ENCODE data around the gene MLN. TPM values are rescaled to one million over a fixed set of nuclear protein-coding genes. Genes with fewer than 3 reads are reported as not detected.

The MLN gene
- total and polyA plus RNA-seq, 2 experiments from 2014 or later: not detected

GRCh38 chr6:33749401-33749800 lies 54.4 kb downstream of the MLN start (continued):
- no peak for TF ChIP-seq CREB1 (CRISPR knock-in tag; IDR thresholded peaks at IDR 0.05; ENCODE audit: low read depth)
- TF ChIP-seq ETS1 (IDR thresholded peaks at IDR 0.05): no peak
- TF ChIP-seq, protein P1, sequence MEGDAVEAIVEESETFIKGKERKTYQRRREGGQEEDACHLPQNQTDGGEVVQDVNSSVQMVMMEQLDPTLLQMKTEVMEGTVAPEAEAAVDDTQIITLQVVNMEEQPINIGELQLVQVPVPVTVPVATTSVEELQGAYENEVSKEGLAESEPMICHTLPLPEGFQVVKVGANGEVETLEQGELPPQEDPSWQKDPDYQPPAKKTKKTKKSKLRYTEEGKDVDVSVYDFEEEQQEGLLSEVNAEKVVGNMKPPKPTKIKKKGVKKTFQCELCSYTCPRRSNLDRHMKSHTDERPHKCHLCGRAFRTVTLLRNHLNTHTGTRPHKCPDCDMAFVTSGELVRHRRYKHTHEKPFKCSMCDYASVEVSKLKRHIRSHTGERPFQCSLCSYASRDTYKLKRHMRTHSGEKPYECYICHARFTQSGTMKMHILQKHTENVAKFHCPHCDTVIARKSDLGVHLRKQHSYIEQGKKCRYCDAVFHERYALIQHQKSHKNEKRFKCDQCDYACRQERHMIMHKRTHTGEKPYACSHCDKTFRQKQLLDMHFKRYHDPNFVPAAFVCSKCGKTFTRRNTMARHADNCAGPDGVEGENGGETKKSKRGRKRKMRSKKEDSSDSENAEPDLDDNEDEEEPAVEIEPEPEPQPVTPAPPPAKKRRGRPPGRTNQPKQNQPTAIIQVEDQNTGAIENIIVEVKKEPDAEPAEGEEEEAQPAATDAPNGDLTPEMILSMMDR (conservative IDR thresholded peaks at IDR 0.05; ENCODE audit: low read depth in 2 of 2): no peak
- TF ChIP-seq ZNF331 (CRISPR knock-in tag; IDR thresholded peaks at IDR 0.05; ENCODE audit: low read depth): no peak
- no peak for TF ChIP-seq POLR2AphosphoS5 (IDR thresholded peaks at IDR 0.05; ENCODE audit: low read depth)
- TF ChIP-seq JUNB (IDR thresholded peaks at IDR 0.05; ENCODE audit: unreplicated experiment): no peak

DNA sequence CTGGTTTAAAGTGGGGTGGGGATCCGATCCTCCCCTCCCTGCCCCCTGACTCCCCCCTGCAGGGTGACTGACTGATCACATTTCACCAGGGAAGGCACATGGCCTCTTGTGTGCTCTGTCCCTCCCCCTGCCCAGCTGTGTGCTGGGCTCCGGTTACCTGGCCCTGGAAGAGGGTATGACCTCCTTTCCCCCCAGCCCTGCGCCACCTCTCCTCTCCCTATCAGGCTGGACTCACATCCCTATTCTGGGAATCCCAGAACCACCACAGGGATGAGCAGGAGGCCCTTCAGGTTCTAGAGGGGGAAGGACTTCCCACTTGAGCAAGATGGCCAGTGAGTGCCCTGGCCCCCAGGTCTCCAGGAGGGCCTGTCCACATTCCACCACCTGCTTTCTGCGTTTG lies 55.0 kb downstream of the MLN start:
- H3K4me1 ChIP-seq (ENCODE audit: insufficient read depth): peaks cover 19% of the 10 kb centered on the region

More for the DNA sequence above, 55.0 kb downstream of the MLN start:
- no peak overlapping the region for H3K4me3 ChIP-seq
- TF ChIP-seq EZH2phosphoT487 (IDR thresholded peaks at IDR 0.05; ENCODE audit: unreplicated experiment) (no peak), REST (IDR thresholded peaks at IDR 0.05; ENCODE audit: unreplicated experiment) (no peak), CREB1 (CRISPR knock-in tag; IDR thresholded peaks at IDR 0.05; ENCODE audit: low read depth) (no peak), NANOG (IDR thresholded peaks at IDR 0.05; ENCODE audit: borderline replicate concordance) (no peak), ZNF114 (CRISPR knock-in tag; IDR thresholded peaks at IDR 0.05) (no peak), ZNF331 (CRISPR knock-in tag; IDR thresholded peaks at IDR 0.05; ENCODE audit: low read depth) (no peak), JUNB (IDR thresholded peaks at IDR 0.05; ENCODE audit: unreplicated experiment) (no peak), POLR2AphosphoS5 (IDR thresholded peaks at IDR 0.05; ENCODE audit: low read depth) (no peak), STAT1 (IDR thresholded peaks at IDR 0.05; ENCODE audit: unreplicated experiment) (no peak)
- TF ChIP-seq, protein P1 (conservative IDR thresholded peaks at IDR 0.05; ENCODE audit: low read depth in 2 of 2): no peak
- no peak overlapping the region for H3K4me3 Mint-ChIP-seq
- no peaks in the 10 kb centered on the region for H3K79me2 ChIP-seq (replicated peaks; ENCODE audit: insufficient read depth)
- no peaks in the 10 kb centered on the region for H3K27me3 ChIP-seq (ENCODE audit: insufficient read depth)
- H3K27ac ChIP-seq (ENCODE audit: low read depth): no peak overlapping the region
- no peak overlapping the region for H2AFZ ChIP-seq
- no peaks in the 10 kb centered on the region for H3K9me2 ChIP-seq (ENCODE audit: insufficient read depth)
- no peaks in the 10 kb centered on the region for H3K9me3 Mint-ChIP-seq
- no peaks in the 10 kb centered on the region for H3K36me3 Mint-ChIP-seq (ENCODE audit: low read depth)
- H3K4me2 ChIP-seq: no peak overlapping the region
- ATAC-seq (no peak), DNase-seq (ENCODE audit: low spot score) (no peak)
- no peaks in the 10 kb centered on the region for H3F3A ChIP-seq (replicated peaks; ENCODE audit: low read depth)
- no peaks in the 10 kb centered on the region for H4K20me1 ChIP-seq (replicated peaks; ENCODE audit: insufficient read depth)
- no peak overlapping the region for H3K27ac Mint-ChIP-seq
- H3K27me3 Mint-ChIP-seq (ENCODE audit: insufficient read depth, low read depth, poor library complexity): peaks cover 9% of the 10 kb centered on the region
- H3K4me1 Mint-ChIP-seq: peaks cover 35% of the 10 kb centered on the region
- no peaks in the 10 kb centered on the region for H3K36me3 ChIP-seq (ENCODE audit: insufficient read depth)
